Large intestine (tissue), 3 donors: ENCODE results near the gene CHST11. TPM values are rescaled to one million over a fixed set of nuclear protein-coding genes. Genes with fewer than 3 reads are reported as not detected.
"Not testable (repeated sequence)": the region's sequence is repeated elsewhere in the genome, so short reads cannot be mapped to it uniquely, and the experiment has no call there.

Experiments
- DNase-seq, 2 donors: peaks; one replicate each; pipeline versions ENCODE4 v3.0.0 to v3.0.0-alpha.2; 2013
- H3K27ac ChIP-seq: one replicate; pipeline ENCODE4 v1.5.1; 2013; ENCODE audit warnings: low read length
- H3K27me3 ChIP-seq: 2 replicates; pipeline ENCODE4 v1.6.1; 2013; ENCODE audit warnings: low read length; ENCODE audit not compliant: control insufficient read depth, insufficient read depth
- H3K36me3 ChIP-seq: 2 replicates; pipeline ENCODE4 v1.6.1; 2013; ENCODE audit warnings: low read length; ENCODE audit not compliant: control insufficient read depth, insufficient read depth
- H3K4me1 ChIP-seq: one replicate; pipeline ENCODE4 v1.6.1; 2013; ENCODE audit warnings: low read length; ENCODE audit not compliant: control insufficient read depth, insufficient read depth
- H3K4me3 ChIP-seq: one replicate; pipeline ENCODE4 v1.5.1; 2013; ENCODE audit warnings: low read length
- H3K9me3 ChIP-seq: one replicate; pipeline ENCODE4 v1.6.1; 2013; ENCODE audit warnings: mild to moderate bottlenecking, low read depth, low read length, moderate library complexity; ENCODE audit not compliant: control insufficient read depth
- WGBS: methylation state at CpG from one replicate; pipeline ENCODE4 v1.1.5; 2013; ENCODE audit warnings: low lambda C conversion rate; ENCODE audit not compliant: insufficient coverage; 5-methylcytosine and 5-hydroxymethylcytosine counted together
- polyA plus RNA-seq: library from polyadenylated mRNA; unstranded; fragments of 120-200 nt; gene quantifications from one replicate; pipeline ENCODE4 v1.2.1, GENCODE V29; 2013

CHST11 gene
- polyA plus RNA-seq, 1 donor, result 5.9 TPM

GRCh38 chr12:104570174-104570907, 113.6 kb downstream of the CHST11 start:
- H3K27ac ChIP-seq, result no peak overlapping the region
- no peaks in the 10 kb centered on the region for H3K36me3 ChIP-seq
- WGBS, result 67% methylated on average over 1 of the region's 12 CpGs
- H3K4me1 ChIP-seq, result no peaks in the 10 kb centered on the region
- DNase-seq, result no peak
- no peaks in the 10 kb centered on the region for H3K9me3 ChIP-seq
- H3K4me3 ChIP-seq, result no peak overlapping the region
- no peaks in the 10 kb centered on the region for H3K27me3 ChIP-seq

DNA sequence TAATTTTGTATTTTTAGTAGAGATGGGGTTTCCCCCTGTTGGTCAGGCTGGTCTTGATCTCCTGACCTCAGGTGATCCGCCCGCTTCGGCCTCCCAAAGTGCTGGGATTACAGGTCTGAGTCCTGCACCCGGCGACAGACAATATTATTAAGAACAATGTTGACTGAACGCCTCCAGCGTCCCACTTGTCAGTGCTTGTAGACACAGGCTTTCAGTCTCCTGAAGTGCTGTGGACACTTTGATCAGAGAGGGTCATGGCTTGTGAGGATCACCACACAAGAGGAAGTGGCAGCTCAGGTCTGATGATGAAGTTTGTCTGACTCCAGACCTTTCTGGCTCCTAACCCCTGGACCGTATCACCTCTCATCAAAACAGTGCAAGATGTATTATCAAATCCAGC, 114.6 kb downstream of the CHST11 start:
- Histone ChIP-seq H3K27me3 (no peaks in the 10 kb centered on the region), H3K27ac (no peak overlapping the region), H3K4me3 (no peak overlapping the region), H3K36me3 (no peaks in the 10 kb centered on the region), H3K4me1 (no peaks in the 10 kb centered on the region), H3K9me3 (no peaks in the 10 kb centered on the region)
- DNase-seq, result no peak
- no CpG with 5 or more reads among the region's 8 CpGs for WGBS

GRCh38 chr12:104574353-104574752, 117.6 kb downstream of the CHST11 start:
- WGBS, result no CpG with 5 or more reads among the region's 3 CpGs
- not testable (repeated sequence) for DNase-seq, H3K27me3 ChIP-seq, H3K4me1 ChIP-seq, H3K9me3 ChIP-seq, H3K36me3 ChIP-seq, H3K27ac ChIP-seq, H3K4me3 ChIP-seq

GRCh38 chr12:104574758-104575157, 118.0 kb downstream of the CHST11 start:
- H3K4me1 ChIP-seq, DNase-seq, H3K27ac ChIP-seq, H3K27me3 ChIP-seq, H3K9me3 ChIP-seq, H3K4me3 ChIP-seq, H3K36me3 ChIP-seq: not testable (repeated sequence)
- 100% methylated on average over 1 of the region's 6 CpGs for WGBS

DNA sequence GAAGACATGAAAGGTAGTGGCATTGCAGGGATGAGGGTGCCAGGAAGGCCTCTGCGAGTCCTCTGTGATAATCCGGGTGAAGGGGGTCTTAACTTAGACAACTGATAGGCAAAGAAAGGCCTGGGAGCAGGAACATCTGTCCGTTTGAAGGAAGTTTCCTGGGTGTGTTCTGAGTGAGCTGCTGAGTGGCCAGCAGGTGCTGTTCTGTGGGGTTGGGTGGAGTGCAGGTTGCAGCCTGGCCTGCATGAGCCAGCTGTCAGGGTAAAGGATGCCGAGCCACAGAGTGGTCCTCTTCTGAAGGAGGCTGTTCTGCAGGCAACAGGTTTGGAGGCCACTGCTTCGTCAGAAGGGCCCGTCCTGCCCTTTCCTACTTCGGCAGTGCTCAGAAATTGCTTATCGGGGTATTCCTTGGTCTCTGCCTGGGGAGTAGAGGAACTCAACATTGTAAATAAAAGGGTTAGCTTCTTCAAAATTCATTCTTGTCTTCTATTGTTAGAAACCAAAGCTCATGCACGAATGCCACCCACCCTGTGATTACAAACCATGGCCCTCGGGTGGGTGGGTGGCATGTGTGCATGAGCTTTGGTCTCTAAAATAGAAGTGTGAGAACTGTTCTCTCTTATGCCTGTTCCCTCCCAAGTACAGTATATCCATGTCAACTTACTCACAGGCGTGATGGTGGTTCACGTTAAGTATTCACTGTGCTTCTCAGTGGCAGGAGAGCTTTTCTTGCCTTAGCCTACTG, 118.9 kb downstream of the CHST11 start:
- H3K36me3 ChIP-seq, result no peaks in the 10 kb centered on the region
- DNase-seq, result no peak

DNA sequence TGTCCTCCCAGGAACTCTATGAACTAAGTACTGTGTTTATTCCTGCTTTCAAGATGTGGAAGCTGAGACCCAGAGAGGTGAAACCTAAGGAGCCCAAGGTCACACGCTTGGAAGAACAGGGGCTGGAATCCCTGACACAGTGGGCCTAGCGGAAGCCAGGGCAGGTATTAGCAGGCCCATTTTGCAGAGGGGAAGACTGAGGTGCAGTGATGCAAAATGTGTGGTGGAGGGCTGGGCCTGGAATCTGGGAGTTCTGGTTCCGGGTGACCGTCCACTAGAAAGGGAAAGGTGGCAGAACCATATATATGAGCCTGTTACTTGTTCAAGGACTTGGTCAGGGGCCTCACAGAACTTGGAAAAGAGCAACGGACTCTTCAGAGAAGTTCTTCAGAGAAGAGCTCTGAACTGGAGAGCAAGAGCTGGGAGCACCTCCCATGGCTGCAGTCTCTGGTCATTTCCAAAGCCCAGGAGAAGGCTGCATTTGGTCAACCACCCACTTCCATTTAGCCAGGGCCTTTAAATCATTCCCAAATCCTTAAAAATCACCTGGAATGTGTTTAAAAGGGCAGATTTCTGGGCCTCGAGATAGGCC, 119.5 kb downstream of the CHST11 start:
- Histone ChIP-seq H3K36me3 (no peaks in the 10 kb centered on the region), H3K27me3 (no peaks in the 10 kb centered on the region), H3K27ac (no peak overlapping the region), H3K4me1 (no peaks in the 10 kb centered on the region), H3K4me3 (no peak overlapping the region), H3K9me3 (no peaks in the 10 kb centered on the region)
- WGBS, result no CpG with 5 or more reads among the region's 6 CpGs
- DNase-seq, result no peak

More for the DNA sequence above, 118.9 kb downstream of the CHST11 start:
- Histone ChIP-seq H3K9me3 (no peaks in the 10 kb centered on the region), H3K27ac (no peak overlapping the region), H3K27me3 (no peaks in the 10 kb centered on the region), H3K4me1 (no peaks in the 10 kb centered on the region), H3K4me3 (no peak overlapping the region)
- no CpG with 5 or more reads among the region's 12 CpGs for WGBS

- WGBS, result 50% methylated on average over 2 of the region's 6 CpGs
Observed at GRCh38 chr12:104576980-104577580, 120.3 kb downstream of the CHST11 start.

DNA sequence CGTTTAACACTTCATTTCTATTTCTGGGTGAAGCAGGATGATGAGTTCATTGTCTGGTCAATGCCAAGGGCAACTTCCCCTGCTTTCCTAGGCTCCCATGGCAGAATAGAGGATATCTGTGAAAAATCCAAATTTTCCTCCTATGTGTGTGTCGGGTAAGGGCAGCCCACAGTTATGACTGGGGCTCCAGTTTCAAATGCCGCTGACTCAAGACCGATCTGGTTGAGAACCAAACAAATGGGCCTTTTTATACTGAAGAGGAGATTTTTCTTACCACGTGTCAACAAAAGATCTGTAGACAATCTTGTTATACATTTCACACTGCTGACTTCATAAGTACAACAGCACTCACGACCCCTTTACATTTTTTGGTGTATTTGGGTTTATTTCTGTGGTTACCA, 120.8 kb downstream of the CHST11 start:
- no peaks in the 10 kb centered on the region for H3K4me1 ChIP-seq
- H3K9me3 ChIP-seq, result no peaks in the 10 kb centered on the region
- H3K27me3 ChIP-seq, result no peaks in the 10 kb centered on the region
- H3K36me3 ChIP-seq, result no peaks in the 10 kb centered on the region
- H3K27ac ChIP-seq, result no peak overlapping the region
- no CpG with 5 or more reads among the region's 6 CpGs for WGBS
- no peak for DNase-seq
- H3K4me3 ChIP-seq, result no peak overlapping the region

More at GRCh38 chr12:104576980-104577580, 120.3 kb downstream of the CHST11 start:
- DNase-seq, result no peak
- Histone ChIP-seq H3K4me3 (no peak overlapping the region), H3K4me1 (no peaks in the 10 kb centered on the region), H3K9me3 (no peaks in the 10 kb centered on the region), H3K27ac (no peak overlapping the region), H3K27me3 (no peaks in the 10 kb centered on the region), H3K36me3 (no peaks in the 10 kb centered on the region)

DNA sequence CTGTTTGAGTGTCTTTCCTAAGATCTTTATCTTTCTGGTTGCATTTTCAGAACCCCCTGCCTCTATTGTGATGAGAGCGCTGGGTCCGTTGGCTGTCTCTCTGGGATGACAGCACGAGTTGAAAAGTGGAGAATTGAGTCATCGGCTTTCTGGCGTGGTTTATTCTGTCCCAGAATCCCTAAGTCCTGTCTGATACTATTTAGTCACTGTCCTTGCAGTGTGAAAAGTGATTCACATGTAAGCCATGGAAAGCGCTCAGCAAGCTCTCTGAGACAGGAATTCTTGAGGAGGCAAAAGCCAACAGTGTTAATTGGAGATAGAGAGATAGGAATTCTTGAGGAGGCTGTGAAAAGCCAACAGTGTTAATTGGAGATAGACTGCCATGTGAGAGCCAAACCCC, 121.7 kb downstream of the CHST11 start:
- H3K36me3 ChIP-seq, result no peaks in the 10 kb centered on the region
- H3K4me1 ChIP-seq, result no peaks in the 10 kb centered on the region
- DNase-seq, result no peak
- H3K9me3 ChIP-seq, result no peaks in the 10 kb centered on the region
- no peaks in the 10 kb centered on the region for H3K27me3 ChIP-seq
- 100% methylated on average over 1 of the region's 6 CpGs for WGBS
- H3K4me3 ChIP-seq, result no peak overlapping the region
- no peak overlapping the region for H3K27ac ChIP-seq

DNA sequence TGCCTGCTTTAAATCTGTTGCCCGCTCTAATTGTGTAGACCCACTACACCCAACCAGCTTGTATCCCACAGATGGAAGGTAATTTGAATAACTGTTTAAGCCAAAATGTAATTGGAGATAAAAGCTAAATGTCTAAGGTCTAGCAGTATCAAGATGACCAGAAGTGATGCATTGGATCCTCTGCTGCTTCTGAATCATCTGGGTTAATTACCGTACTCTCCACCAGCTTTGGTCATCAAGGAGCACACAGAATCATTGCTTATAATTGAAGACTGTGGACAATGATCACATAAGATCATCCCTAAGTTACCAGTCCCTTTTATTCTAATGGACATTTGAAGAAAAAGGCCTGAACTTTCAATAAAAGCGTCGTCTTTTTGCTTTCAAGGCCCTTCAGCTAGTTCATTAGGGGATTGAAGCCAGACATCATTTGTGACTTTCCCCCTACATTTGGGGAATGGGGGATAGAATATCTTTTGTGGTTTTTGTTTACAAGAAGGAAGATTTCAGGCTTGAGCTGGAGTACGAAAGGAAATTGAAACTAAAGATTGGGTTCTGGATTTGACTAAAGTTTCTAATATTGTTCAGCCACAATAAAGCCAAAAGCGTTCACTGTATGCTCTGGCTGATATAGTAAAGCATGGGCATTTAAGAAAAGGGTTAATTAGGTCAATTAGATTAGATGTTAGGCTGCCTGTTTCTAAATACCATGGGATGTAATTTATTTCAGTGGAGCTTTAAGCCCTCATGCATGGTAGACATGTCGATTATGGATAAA, 123.2 kb downstream of the CHST11 start:
- DNase-seq, result no peak
- no peaks in the 10 kb centered on the region for H3K27me3 ChIP-seq
- H3K9me3 ChIP-seq, result no peaks in the 10 kb centered on the region
- no peaks in the 10 kb centered on the region for H3K4me1 ChIP-seq
- H3K36me3 ChIP-seq, result no peaks in the 10 kb centered on the region
- H3K4me3 ChIP-seq, result no peak overlapping the region
- WGBS, result no CpG with 5 or more reads among the region's 7 CpGs
- H3K27ac ChIP-seq, result no peak overlapping the region
